ENCODE measurements around the gene RAD18.

DNA sequence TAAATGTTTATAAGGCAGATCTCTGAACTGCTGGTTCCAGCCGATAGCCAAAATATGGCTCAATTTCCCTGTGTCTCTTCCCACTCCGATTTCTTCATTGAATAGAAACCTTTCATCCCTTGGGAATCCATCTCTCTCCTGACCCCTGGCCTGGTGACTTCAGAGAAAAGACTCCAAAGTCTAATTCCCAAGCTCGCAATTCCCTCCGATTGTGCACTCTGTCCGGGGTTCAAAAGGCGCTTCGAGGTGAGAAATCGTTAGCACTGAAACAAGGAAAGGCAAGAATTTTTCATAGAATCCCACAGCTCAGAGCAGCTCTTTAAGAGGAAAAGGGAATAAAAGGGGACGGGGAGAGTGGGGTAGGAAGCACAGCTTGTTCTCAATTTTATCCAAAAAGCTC is 18.4 kb upstream of the RAD18 start:
- TF ChIP-seq CTCF (IDR thresholded peaks at IDR 0.05) (no peak), POLR2AphosphoS5 (IDR thresholded peaks at IDR 0.05; ENCODE audit: insufficient read depth in 1 of 2, low read depth in 1 of 2) (no peak), POLR2A (IDR thresholded peaks at IDR 0.05) (no peak)

All from vagina (tissue), 2 donors.